ENCODE data around the gene DTNB.
"Not testable (repeated sequence)": the region's sequence is repeated elsewhere in the genome, so short reads cannot be mapped to it uniquely, and the experiment has no call there.

Gene DTNB

GRCh38 chr2:25446122-25446521 is 227.3 kb downstream of the DTNB start:
- no peak for DNase-seq

DNA sequence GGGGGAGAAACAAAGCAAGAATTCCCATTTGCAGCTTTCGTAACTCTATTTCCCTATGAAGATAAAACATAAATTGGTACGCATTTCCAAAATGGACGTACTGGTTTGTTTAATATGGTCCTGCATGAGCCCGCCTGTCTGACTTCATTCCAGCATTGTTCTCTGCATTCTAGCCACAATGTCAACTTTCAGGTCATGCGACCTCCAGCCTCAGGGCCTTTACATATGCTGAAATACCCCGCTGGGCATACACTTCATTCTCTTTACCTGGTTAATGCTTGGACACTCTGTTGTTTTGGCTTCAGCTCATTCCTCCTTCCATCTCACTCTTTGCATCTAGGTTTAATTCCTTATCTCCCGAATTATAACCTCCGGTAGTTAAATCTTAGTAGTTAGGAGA is 227.9 kb downstream of the DTNB start:
- DNase-seq, result no peak

GRCh38 chr2:25444608-25445270 is 228.6 kb downstream of the DTNB start:
- DNase-seq, result no peak

- no peak for DNase-seq
Measured at GRCh38 chr2:25443766-25444165, 229.6 kb downstream of the DTNB start.

DNA sequence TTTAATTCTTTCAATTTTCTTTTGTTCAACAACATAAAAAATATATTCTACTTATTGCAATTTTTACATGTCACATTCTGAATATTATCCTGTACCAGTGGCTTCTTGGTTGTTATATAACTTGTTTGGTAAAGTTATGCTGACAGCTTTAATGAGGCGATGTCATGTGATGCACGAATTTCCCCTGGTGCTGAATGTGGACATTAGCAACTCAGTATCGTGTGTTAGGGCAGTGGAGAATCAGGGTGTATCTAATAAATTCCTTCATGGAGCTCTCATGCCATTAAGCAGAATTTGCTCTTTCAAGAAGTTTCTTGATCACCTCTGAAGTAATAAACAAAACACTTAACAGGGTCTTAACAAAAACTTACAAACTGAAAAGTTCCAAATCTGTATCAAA is 232.0 kb downstream of the DTNB start:
- no peak for DNase-seq

DNA sequence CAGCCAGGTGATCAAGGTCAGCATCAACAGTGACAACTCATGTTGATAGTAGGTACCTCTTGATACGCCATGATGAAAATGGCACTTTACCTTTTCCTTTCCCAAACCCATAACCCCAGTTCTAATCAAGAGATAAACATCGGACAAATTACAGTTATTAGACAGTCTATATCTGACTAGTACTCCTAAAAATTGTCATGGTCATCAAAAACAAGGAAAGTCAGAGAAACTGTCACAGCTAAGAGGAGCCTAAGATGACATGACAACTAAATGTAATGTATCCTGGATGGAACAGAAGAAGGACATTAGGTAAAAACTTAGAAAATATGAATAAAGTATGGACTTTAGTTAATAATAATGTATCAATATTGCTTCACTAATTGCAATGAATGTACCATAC is 234.6 kb downstream of the DTNB start:
- DNase-seq, result no peak

DNA sequence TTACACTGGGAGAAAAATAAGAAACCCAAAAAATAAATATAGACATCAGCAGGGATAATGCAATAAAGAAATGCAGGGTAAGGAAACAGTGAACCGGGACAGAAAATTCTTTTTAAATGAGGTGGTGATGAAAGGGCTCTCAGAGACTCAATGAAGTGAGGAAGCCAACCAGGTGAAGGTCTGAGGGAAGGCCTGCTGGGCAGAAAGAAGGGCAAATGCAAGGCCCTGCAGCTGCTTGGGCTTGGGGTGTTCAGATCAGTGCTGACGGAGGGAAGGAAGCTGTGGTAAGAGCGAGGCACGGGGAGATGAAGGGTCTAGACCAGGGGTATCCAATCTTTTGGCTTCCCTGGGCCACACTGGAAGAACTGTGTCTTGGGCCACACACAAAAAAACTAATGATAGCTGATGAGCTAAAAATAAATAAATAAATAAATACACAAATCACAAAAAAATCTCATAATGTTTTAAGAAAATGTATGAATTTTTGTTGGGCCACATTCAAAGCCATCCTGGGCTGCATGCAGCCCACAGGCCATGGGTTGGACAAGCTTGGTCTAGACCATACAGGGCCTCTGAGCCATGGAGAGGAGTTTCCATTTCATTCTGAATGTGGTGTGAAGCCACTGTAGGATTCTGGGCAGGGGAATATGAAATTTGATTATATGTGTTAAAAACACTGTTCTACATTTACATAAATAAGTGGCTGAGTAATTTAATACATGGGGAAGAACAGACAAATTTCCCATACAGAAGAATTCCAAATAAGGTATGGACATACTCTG is 235.3 kb downstream of the DTNB start:
- DNase-seq, result no peak

DNA sequence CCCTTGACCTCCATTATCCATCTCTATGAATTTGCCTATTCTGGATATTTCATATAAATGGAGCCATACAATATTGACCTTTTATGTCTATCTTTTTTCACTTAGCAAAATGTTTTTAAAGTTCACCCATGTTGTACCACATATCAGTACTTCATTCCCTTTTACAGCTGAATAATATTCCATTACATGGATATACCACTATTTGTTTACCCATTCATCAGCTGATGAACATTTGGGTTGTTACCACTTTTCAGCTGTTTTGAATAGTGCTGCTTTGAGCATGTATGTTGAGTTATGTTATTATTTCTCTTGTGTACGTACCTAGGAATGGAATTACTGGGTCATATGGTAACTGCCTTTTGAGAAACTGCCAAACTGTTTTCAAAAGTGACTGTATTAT is 238.0 kb downstream of the DTNB start:
- DNase-seq, result no peak

DNA sequence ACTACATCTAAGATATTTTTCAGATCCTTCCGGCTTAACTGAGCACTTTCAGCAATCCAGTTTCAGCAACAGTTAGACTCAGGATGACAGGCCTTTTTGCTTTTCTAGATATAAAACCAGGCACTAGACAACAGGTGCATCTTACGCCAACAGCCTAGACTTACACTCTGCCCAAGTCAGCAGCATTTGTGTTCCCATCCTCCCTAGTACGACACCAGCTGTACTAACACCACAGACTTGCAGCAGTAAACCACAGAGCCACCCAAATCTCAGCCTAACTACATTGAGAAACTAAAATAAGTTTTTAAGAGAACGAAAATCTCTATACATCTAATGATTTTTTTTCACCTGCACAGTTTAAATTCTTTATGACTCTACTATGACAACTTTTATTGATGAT is 241.8 kb downstream of the DTNB start:
- no peak for DNase-seq

DNA sequence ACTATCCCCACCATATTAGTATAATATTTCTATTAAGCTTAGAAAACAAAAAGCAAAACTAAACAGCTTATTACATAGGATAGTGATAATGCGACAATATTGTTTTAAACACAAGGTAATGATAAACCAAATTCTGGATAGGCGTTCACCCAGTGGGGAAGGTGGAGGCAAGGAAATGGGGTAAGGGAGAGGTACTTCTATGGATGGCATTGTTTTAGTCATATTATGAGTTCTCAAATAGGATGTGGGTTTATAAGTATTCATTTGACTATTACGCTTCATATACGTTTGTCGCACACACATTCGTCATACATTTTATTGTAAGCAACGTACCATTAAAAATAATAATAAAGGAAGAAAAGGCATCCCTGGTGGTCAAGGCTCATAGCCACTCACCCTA is 242.8 kb downstream of the DTNB start:
- DNase-seq, result peak; percentile 12

DNA sequence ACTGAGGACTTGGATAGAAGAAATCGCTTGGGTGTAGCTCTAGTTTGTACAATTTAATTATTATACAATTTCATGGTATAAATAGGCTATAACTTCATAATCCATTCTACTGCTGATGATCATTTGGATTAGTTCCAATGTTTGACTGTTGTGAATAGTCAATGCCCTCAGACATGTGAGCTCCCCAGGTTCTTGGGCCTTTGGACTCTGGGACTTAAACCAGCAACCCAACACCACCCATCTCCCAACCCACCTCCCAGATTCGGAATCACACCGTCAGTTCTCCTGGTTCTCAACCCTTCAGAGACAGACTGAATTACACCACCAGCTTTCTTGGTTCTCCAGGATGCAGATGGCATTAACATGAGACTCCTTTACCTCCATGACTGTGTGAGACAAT is 247.1 kb downstream of the DTNB start:
- no peak for DNase-seq

GRCh38 chr2:25424426-25425028 is 248.8 kb downstream of the DTNB start:
- DNase-seq, result no peak

DNA sequence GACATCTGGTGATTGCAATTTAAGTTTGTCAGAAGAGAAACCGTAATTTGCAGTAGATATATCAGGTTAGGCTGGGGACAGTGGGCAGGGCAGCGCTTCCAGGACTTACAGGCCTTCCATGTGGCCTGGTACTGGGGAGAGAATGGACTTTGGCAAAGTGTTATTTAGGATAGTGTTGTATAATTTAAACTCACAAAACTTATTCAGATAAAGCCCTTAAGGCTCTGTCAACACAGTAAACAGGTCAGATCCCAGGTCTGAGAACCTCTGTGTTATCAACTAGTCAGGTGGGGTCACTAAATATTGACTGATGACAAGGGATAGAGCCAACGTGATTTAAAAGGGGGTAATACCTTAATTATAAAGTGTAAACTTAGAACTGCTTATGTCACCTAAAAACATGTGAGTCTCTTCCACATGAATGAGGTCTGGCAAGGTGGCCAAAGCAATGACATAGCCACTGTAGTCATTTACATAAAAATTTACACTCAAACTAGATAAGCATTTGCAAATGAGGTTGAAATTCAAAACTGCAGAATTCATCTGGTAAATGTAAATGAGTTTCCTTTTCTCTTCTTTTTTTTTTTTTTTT is 251.5 kb downstream of the DTNB start:
- no peak for DNase-seq

DNA sequence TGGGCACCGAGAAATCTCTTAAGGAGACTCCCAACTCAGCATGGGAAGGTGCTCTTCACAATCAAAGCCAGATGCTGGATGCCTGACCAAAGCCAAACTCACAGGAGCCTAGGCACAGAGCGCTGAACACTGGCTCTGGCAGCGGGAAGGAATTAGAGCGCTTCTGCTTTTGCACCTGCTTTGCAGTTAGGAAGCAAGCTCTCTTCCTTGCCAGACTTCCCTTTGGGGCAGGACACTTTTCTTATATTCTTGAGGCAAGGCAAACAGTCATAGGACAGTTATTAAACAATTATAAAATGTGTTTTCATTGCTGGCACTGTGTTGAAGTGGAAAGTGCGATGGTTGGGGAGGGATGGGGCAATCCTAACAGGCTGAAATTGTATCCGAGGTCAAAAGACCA is 252.1 kb downstream of the DTNB start:
- DNase-seq, result no peak

DNA sequence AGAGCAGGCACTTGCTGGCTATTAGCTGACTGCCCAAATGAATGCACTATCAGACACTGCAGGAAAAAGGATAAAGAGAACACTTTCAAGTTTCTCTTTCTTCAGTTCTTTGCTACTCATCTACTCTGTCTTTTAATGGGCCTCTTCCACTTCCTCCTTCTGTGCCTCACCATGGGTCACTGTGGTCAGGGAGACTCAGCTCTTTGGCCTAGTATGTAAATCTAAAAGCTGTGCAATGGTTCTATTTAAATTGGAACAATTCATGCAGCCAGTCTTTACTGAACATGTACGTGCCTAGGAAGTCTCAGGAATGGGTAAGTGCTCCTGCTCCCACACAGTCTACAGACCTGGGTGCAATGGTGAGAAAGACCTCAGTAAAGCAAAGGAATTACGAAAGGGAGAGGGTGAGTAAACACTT is 252.5 kb downstream of the DTNB start:
- DNase-seq, result no peak

- DNase-seq, result no peak
Measured at GRCh38 chr2:25419678-25420242, 253.6 kb downstream of the DTNB start.

DNA sequence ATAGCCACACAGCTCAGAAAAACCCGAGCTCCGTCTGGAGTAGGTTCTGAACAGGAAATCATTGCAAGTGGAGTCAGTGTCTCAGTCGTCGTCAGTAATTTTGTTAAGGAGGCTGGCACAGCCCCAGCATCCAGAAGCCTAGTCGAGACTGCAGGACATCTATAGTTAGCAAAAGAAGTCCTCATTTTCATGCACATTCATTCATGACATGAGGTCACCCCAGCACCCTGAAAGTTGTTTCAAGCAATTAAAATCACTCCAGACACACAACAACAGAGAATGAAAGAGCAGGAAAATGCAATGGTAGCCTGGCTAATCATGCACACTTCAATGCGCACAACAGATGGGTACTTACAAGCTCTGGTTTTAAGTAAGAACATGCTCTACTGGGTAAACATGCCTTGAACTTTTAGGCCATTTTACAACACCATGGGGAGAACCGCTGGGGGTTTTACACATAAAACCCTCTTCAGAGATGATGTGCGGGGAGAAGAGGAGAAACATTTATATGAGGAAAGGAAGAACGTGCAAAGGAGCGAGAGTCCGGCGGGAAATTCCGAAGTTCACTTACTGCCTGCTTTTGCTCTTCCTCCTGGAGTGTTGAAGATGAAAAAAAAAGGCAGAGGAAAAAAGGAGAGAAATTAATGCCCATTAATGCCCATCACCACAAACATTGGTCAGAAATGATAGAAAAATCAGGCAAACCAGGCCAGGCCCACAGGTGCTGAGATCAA is 254.3 kb downstream of the DTNB start:
- DNase-seq, result no peak

DNA sequence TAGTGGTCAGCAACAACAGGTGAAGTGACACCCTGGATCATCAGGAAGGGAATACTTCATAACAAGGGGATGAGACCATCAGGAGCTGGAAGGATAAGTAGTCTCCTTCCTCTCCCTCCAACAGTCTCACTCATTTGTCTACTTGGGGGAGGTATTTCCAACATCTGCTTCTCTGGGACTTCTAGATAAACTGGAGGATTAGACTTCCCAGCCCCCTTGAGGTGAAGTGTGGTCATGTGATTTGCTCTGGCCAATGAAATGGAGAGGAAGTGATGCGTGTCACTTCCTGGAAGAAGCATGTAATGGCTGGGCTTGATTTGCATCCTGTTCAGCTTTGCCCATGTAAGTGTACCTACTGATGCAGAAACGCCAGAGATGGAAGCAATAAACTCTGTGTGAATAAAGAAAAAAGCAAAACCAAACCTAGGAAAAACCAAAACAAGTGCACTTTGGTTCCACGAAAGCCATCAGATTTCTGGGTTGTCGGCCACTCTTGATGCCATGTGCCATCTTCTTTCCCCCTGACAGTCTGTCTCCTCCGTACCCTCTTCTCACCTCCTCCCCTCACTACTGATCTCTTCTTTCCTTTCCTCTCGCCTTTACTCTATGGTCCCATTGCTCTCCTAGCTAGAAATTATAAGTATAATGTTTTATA is 255.5 kb downstream of the DTNB start:
- no peak for DNase-seq

DNA sequence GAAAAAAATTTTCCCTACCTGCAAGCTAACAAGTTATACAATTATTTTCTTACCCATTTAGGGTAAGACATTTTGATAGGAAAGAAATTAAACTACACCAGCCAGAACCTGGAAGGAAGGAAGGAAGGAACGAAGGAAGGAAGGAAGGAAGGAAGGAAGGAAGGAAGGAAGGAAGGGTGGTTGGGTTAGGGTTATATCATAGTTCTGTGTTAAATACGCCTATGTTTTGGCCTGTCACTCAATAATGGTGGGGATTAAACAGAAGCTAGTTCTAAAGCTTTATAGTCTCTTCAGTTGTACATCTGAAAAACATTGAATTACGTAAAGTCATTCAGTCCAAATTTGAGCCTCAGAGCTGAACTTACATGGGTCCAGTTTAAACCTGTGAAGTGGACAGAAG is 256.7 kb downstream of the DTNB start:
- DNase-seq, result no peak

DNA sequence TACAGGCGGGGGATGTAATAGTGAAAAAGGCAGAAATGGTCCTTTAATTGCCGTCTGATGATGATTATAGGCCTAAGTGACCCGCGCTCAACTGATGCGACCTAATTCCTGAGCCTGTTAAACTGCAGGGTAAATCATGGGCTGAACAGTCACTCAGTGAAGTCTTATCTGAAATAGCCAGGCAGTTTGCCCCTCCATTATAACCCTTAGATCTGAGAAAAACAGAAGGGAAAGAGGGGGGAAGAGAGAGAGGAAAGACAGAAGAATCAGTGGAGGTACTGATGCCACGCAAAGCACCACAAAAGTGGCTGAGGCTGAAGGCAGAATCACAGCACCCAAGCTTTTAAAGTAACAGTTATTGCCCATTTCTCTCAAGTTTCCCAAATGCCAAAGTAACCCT is 258.6 kb downstream of the DTNB start:
- DNase-seq, result no peak

DNA sequence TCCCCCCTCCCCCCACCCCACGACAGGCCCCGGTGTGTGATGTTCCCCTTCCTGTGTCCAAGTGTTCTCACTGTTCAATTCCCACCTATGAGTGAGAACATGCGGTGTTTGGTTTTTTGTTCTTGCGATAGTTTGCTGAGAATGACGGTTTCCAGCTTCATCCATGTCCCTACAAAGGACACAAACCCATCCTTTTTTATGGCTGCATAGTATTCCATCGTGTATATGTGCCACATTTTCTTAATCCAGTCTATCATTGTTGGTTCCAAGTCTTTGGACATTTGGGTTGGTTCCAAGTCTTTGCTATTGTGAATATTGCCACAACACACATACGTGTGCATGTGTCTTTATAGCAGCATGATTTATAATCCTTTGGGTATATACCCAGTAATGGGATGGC is 260.0 kb downstream of the DTNB start:
- DNase-seq, result not testable (repeated sequence)

DNA sequence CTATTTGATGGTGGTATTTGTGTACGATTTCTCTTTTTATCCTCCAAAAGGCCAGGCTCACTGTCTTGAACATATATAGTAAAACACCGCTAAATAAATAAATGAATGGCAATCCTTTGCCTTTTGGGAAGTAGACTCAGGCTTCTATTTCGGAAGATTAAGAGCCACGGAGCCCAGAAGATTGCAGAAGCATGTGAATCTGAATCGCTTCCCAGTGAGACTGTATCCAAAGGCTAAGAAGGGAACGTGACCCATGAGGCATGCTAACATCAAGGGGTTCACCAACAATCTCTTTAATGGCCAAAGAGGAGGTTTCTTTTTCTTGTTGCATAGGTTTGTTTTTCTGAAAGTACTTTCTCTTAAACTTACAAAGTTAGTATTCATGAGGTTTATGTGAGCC is 261.6 kb downstream of the DTNB start:
- DNase-seq, result no peak
